ENCODE measurements around the gene NR4A2.

The NR4A2 gene

GRCh38 chr2:156352911-156353310, 20.4 kb upstream of the NR4A2 start:
- TF ChIP-seq, protein P1, sequence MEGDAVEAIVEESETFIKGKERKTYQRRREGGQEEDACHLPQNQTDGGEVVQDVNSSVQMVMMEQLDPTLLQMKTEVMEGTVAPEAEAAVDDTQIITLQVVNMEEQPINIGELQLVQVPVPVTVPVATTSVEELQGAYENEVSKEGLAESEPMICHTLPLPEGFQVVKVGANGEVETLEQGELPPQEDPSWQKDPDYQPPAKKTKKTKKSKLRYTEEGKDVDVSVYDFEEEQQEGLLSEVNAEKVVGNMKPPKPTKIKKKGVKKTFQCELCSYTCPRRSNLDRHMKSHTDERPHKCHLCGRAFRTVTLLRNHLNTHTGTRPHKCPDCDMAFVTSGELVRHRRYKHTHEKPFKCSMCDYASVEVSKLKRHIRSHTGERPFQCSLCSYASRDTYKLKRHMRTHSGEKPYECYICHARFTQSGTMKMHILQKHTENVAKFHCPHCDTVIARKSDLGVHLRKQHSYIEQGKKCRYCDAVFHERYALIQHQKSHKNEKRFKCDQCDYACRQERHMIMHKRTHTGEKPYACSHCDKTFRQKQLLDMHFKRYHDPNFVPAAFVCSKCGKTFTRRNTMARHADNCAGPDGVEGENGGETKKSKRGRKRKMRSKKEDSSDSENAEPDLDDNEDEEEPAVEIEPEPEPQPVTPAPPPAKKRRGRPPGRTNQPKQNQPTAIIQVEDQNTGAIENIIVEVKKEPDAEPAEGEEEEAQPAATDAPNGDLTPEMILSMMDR (IDR thresholded peaks at IDR 0.05; ENCODE audit: low read depth, low read length): no peak
- H3K4me3 ChIP-seq (ENCODE audit: low read depth, low read length): no peak overlapping the region

DNA sequence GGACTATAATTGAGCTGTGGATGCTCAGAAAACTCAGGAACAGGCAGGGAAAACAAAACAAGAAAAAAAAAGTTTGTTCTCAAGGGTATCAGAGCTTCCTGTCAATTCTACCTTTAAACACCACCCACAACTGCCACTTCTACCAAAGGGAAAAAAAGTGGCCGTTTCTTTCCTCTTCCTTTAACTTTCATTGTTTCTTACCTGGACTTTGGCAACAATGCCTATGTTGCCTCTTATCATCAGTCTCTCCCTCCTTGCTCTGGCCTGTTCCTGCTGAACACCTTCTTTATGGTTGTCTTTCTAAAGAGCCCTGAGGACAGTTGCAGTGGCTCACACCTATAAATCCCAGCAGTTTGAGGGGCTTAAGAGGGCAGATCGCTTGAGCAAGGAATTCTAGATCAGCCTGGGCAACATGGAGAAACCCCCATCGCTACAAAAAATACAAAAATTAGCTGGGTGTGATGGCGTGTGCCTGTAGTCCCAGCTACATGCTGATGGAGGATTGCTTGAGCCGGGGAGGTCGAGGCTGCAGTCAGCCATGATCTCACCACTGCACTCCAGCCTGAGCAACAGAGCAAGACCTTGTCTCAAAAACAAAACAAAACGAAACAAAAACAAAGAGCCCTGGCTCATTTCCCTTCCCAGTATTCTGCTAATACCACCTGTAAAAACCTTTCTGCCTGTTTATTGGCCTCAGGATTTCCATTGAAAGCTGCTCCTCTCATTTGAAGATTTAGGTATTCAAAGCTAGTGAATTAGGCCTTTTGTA, 18.0 kb upstream of the NR4A2 start:
- TF ChIP-seq, protein P1 (IDR thresholded peaks at IDR 0.05; ENCODE audit: low read depth, low read length): no peak
- H3K4me3 ChIP-seq (ENCODE audit: low read depth, low read length): no peak overlapping the region

DNA sequence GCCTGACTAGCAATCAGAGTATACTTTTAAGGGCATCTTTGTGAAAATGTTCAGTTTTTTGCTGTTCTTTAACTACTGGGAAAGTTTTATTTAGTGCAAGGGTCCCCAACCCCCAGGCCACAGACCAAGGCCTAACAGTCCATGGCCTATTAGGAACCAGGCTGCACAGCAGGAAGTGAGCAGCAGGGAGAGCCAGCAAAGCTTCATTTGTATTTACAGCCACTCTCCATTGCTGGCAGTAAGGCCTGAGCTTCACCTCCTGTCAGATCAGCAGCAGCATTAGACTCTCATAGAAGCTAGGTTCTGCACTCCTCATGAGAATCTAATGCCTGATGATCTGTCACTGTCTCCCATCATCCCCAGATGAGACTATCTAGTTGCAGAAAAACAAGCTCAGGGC, 17.1 kb upstream of the NR4A2 start:
- H3K4me3 ChIP-seq (ENCODE audit: low read depth, low read length): no peak overlapping the region
- TF ChIP-seq, protein P1 (IDR thresholded peaks at IDR 0.05; ENCODE audit: low read depth, low read length): no peak

GRCh38 chr2:156349161-156349560, 16.6 kb upstream of the NR4A2 start:
- TF ChIP-seq, protein P1 (IDR thresholded peaks at IDR 0.05; ENCODE audit: low read depth, low read length): no peak

DNA sequence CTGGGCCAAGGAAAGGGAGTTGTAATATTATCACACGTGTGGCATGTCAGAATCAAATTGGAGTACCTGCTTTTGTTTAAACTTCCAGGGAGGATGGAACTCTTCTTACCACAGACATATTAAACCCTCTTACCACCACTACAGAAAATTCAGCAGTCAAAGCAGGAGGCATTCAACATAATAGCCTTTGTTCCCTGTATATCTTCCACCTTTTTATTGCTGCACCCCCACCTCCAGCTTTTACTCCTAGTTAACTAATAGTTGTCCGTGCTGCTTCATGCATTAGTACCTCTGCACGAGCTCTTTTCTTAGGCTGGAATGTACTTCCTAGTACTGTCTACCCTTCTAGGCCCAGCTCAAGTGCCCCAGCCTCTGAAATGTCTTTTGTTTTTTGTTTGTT, 14.9 kb upstream of the NR4A2 start:
- no peak overlapping the region for H3K4me3 ChIP-seq (ENCODE audit: low read depth, low read length)
- TF ChIP-seq, protein P1 (IDR thresholded peaks at IDR 0.05; ENCODE audit: low read depth, low read length): no peak

More at GRCh38 chr2:156349161-156349560, 16.6 kb upstream of the NR4A2 start:
- no peak overlapping the region for H3K4me3 ChIP-seq (ENCODE audit: low read depth, low read length)

- H3K4me3 ChIP-seq (ENCODE audit: low read depth, low read length): no peak overlapping the region
- TF ChIP-seq, protein P1 (IDR thresholded peaks at IDR 0.05; ENCODE audit: low read depth, low read length): no peak
Observed at GRCh38 chr2:156346731-156347130, 14.2 kb upstream of the NR4A2 start.

DNA sequence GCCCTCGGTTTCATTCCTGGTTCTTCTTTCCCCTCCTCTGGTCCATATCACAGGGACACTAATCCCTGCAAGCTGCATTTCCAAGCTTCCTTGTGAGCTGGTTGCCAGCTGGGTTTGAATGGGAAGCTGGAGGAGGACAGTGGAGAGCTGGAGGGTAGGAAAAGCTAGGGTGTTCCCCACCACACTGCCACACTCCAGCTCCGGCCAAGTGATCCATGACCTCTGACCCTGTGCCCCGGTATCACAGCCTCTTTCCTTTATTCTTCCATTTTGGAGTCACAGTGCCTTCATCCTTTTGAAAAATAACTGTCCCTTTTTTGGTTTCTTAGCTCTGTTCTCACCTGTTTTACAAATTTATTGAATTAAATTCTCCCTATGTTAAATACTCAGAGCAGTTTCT, 13.1 kb upstream of the NR4A2 start:
- TF ChIP-seq, protein P1 (IDR thresholded peaks at IDR 0.05; ENCODE audit: low read depth, low read length): no peak
- no peak overlapping the region for H3K4me3 ChIP-seq (ENCODE audit: low read depth, low read length)
